ENCODE results near the gene NPTX1. TPM values are rescaled to one million over a fixed set of nuclear protein-coding genes. Genes with fewer than 3 reads are reported as not detected.

NPTX1 gene
- total and polyA plus RNA-seq, 2 experiments from 2014 or later: 3.4 to 20.5 TPM

DNA sequence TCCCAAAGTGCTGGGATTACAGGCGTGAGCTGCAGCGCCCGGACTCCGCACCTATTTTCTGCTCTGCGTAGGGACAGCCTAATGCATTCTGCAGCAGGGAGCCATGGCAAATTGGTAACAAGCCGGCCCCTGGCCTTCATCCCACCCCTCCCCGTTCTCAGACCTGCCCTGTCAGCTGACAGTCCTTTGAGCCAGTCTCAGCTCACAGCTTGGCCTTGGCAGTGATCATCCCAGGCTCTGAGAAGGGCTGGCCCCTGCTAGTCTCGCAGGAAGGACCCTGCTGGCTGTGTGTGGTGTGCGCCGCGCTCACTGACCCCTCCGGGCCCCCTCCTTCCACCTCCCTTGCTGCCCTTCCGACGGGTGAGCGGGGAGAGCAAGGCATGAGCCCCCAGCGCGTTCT, 10.3 kb upstream of the NPTX1 start:
- TF ChIP-seq CREB1 (CRISPR knock-in tag; IDR thresholded peaks at IDR 0.05; ENCODE audit: low read depth) (no peak), ZNF331 (CRISPR knock-in tag; IDR thresholded peaks at IDR 0.05; ENCODE audit: low read depth) (no peak), STAT1 (IDR thresholded peaks at IDR 0.05; ENCODE audit: unreplicated experiment) (no peak), ZNF114 (CRISPR knock-in tag; IDR thresholded peaks at IDR 0.05) (no peak), NANOG (IDR thresholded peaks at IDR 0.05; ENCODE audit: borderline replicate concordance) (no peak), EZH2phosphoT487 (IDR thresholded peaks at IDR 0.05; ENCODE audit: unreplicated experiment) (no peak)
- TF ChIP-seq, protein P1, sequence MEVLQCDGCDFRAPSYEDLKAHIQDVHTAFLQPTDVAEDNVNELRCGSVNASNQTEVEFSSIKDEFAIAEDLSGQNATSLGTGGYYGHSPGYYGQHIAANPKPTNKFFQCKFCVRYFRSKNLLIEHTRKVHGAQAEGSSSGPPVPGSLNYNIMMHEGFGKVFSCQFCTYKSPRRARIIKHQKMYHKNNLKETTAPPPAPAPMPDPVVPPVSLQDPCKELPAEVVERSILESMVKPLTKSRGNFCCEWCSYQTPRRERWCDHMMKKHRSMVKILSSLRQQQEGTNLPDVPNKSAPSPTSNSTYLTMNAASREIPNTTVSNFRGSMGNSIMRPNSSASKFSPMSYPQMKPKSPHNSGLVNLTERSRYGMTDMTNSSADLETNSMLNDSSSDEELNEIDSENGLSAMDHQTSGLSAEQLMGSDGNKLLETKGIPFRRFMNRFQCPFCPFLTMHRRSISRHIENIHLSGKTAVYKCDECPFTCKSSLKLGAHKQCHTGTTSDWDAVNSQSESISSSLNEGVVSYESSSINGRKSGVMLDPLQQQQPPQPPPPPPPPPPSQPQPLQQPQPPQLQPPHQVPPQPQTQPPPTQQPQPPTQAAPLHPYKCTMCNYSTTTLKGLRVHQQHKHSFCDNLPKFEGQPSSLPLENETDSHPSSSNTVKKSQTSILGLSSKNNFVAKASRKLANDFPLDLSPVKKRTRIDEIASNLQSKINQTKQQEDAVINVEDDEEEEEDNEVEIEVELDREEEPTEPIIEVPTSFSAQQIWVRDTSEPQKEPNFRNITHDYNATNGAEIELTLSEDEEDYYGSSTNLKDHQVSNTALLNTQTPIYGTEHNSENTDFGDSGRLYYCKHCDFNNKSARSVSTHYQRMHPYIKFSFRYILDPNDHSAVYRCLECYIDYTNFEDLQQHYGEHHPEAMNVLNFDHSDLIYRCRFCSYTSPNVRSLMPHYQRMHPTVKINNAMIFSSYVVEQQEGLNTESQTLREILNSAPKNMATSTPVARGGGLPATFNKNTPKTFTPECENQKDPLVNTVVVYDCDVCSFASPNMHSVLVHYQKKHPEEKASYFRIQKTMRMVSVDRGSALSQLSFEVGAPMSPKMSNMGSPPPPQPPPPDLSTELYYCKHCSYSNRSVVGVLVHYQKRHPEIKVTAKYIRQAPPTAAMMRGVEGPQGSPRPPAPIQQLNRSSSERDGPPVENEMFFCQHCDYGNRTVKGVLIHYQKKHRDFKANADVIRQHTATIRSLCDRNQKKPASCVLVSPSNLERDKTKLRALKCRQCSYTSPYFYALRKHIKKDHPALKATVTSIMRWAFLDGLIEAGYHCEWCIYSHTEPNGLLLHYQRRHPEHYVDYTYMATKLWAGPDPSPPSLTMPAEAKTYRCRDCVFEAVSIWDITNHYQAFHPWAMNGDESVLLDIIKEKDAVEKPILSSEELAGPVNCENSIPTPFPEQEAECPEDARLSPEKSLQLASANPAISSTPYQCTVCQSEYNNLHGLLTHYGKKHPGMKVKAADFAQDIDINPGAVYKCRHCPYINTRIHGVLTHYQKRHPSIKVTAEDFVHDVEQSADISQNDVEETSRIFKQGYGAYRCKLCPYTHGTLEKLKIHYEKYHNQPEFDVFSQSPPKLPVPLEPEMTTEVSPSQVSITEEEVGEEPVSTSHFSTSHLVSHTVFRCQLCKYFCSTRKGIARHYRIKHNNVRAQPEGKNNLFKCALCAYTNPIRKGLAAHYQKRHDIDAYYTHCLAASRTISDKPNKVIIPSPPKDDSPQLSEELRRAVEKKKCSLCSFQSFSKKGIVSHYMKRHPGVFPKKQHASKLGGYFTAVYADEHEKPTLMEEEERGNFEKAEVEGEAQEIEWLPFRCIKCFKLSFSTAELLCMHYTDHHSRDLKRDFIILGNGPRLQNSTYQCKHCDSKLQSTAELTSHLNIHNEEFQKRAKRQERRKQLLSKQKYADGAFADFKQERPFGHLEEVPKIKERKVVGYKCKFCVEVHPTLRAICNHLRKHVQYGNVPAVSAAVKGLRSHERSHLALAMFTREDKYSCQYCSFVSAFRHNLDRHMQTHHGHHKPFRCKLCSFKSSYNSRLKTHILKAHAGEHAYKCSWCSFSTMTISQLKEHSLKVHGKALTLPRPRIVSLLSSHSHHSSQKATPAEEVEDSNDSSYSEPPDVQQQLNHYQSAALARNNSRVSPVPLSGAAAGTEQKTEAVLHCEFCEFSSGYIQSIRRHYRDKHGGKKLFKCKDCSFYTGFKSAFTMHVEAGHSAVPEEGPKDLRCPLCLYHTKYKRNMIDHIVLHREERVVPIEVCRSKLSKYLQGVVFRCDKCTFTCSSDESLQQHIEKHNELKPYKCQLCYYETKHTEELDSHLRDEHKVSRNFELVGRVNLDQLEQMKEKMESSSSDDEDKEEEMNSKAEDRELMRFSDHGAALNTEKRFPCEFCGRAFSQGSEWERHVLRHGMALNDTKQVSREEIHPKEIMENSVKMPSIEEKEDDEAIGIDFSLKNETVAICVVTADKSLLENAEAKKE (CRISPR knock-in tag; IDR thresholded peaks at IDR 0.05): no peak
- ATAC-seq: peak; percentile 71
- Histone ChIP-seq H3F3A (replicated peaks; ENCODE audit: low read depth) (no peaks in the 10 kb centered on the region), H3K79me2 (replicated peaks; ENCODE audit: insufficient read depth) (no peaks in the 10 kb centered on the region), H3K27ac (ENCODE audit: low read depth) (no peak overlapping the region), H3K36me3 (ENCODE audit: insufficient read depth) (no peaks in the 10 kb centered on the region), H4K20me1 (replicated peaks; ENCODE audit: insufficient read depth) (no peaks in the 10 kb centered on the region), H3K4me3 (no peak overlapping the region), H3K9me2 (ENCODE audit: insufficient read depth) (no peaks in the 10 kb centered on the region), H2AFZ (peak overlapping the region; percentile 47; the same call in 1 of the 2 replicates), H3K4me2 (no peak overlapping the region), H3K4me1 (ENCODE audit: insufficient read depth) (no peaks in the 10 kb centered on the region), H3K27me3 (ENCODE audit: insufficient read depth) (peaks cover 9% of the 10 kb centered on the region)
- no peak overlapping the region for H3K4me3 Mint-ChIP-seq
- H3K27ac Mint-ChIP-seq: no peak overlapping the region
- no peaks in the 10 kb centered on the region for H3K36me3 Mint-ChIP-seq (ENCODE audit: low read depth)
- H3K9me3 Mint-ChIP-seq: no peaks in the 10 kb centered on the region; the same call in 2 of the 3 replicates
- H3K27me3 Mint-ChIP-seq (ENCODE audit: insufficient read depth, low read depth, poor library complexity): peaks cover 33% of the 10 kb centered on the region
- H3K4me1 Mint-ChIP-seq: peaks cover 13% of the 10 kb centered on the region; the same call in 2 of the 3 replicates
- no peak for DNase-seq (ENCODE audit: low spot score)

DNA sequence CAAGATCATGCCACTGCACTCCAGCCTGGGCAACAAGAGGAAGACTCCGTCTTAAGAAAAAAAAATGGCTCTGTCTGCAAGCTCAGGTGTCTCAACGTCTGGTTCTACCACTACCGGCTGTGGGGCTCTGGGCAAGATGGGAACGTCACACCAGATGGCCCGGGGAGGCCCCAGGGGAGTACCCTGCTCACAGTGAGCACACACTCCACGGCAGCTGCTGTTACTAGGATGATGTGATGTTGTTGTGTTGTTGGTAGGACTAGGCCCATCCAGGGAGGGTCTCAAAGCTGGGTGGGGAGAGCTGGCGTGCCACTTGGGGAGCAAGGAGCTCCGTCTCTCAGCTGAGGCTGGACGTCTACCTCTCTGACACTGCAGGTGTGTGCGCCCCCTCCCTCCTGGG, 9.4 kb upstream of the NPTX1 start:
- H3K4me3 Mint-ChIP-seq: no peak overlapping the region
- no peak overlapping the region for H2AFZ ChIP-seq
- no peak overlapping the region for H3K4me3 ChIP-seq
- H3K4me1 ChIP-seq (ENCODE audit: insufficient read depth): no peaks in the 10 kb centered on the region
- ATAC-seq: no peak
- no peaks in the 10 kb centered on the region for H3K36me3 ChIP-seq (ENCODE audit: insufficient read depth)
- H3K4me1 Mint-ChIP-seq: peaks cover 15% of the 10 kb centered on the region
- no peak overlapping the region for H3K4me2 ChIP-seq
- no peaks in the 10 kb centered on the region for H3K36me3 Mint-ChIP-seq (ENCODE audit: low read depth)
- no peaks in the 10 kb centered on the region for H4K20me1 ChIP-seq (replicated peaks; ENCODE audit: insufficient read depth)
- no peaks in the 10 kb centered on the region; the same call in 2 of the 3 replicates for H3K9me3 Mint-ChIP-seq
- H3K27me3 Mint-ChIP-seq (ENCODE audit: insufficient read depth, low read depth, poor library complexity): peaks cover 38% of the 10 kb centered on the region
- H3K79me2 ChIP-seq (replicated peaks; ENCODE audit: insufficient read depth): no peaks in the 10 kb centered on the region
- no peak for TF ChIP-seq ZNF331 (CRISPR knock-in tag; IDR thresholded peaks at IDR 0.05; ENCODE audit: low read depth)
- TF ChIP-seq, protein P2, sequence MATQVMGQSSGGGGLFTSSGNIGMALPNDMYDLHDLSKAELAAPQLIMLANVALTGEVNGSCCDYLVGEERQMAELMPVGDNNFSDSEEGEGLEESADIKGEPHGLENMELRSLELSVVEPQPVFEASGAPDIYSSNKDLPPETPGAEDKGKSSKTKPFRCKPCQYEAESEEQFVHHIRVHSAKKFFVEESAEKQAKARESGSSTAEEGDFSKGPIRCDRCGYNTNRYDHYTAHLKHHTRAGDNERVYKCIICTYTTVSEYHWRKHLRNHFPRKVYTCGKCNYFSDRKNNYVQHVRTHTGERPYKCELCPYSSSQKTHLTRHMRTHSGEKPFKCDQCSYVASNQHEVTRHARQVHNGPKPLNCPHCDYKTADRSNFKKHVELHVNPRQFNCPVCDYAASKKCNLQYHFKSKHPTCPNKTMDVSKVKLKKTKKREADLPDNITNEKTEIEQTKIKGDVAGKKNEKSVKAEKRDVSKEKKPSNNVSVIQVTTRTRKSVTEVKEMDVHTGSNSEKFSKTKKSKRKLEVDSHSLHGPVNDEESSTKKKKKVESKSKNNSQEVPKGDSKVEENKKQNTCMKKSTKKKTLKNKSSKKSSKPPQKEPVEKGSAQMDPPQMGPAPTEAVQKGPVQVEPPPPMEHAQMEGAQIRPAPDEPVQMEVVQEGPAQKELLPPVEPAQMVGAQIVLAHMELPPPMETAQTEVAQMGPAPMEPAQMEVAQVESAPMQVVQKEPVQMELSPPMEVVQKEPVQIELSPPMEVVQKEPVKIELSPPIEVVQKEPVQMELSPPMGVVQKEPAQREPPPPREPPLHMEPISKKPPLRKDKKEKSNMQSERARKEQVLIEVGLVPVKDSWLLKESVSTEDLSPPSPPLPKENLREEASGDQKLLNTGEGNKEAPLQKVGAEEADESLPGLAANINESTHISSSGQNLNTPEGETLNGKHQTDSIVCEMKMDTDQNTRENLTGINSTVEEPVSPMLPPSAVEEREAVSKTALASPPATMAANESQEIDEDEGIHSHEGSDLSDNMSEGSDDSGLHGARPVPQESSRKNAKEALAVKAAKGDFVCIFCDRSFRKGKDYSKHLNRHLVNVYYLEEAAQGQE (IDR thresholded peaks at IDR 0.05; ENCODE audit: unreplicated experiment): no peak
- TF ChIP-seq STAT1 (IDR thresholded peaks at IDR 0.05; ENCODE audit: unreplicated experiment): no peak
- no peak for TF ChIP-seq JUNB (IDR thresholded peaks at IDR 0.05; ENCODE audit: unreplicated experiment)
- TF ChIP-seq POLR2AphosphoS5 (IDR thresholded peaks at IDR 0.05; ENCODE audit: low read depth): no peak
- DNase-seq (ENCODE audit: low spot score): no peak
- H3K9me2 ChIP-seq (ENCODE audit: insufficient read depth): no peaks in the 10 kb centered on the region
- no peaks in the 10 kb centered on the region for H3F3A ChIP-seq (replicated peaks; ENCODE audit: low read depth)
- H3K27ac ChIP-seq (ENCODE audit: low read depth): no peak overlapping the region
- H3K27me3 ChIP-seq (ENCODE audit: insufficient read depth): peaks cover 18% of the 10 kb centered on the region
- H3K27ac Mint-ChIP-seq: no peak overlapping the region
